Measurements from ENCODE around the gene EPYC. TPM values are rescaled to one million over a fixed set of nuclear protein-coding genes. Genes with fewer than 3 reads are reported as not detected.

EPYC gene
- total and polyA plus RNA-seq, 10 of the 15 experiments (the other 5 are each of a cell fraction or from before 2014, with no cell fraction given) = not detected

GRCh38 chr12:91052026-91052425, 47.3 kb upstream of the EPYC start (continued):
- TF ChIP-seq RELB (IDR thresholded peaks at IDR 0.05; ENCODE audit: low read depth) = no peak
- no peak for TF ChIP-seq IRF4 (IDR thresholded peaks at IDR 0.05; ENCODE audit: low read depth, low read length)
- TF ChIP-seq SMAD1 (IDR thresholded peaks at IDR 0.05; ENCODE audit: low read depth, partially characterized antibody) = no peak

GRCh38 chr12:91044586-91044985, 39.8 kb upstream of the EPYC start:
- Histone ChIP-seq H3K27me3 (replicated peaks in 1 of 2; ENCODE audit: control insufficient read depth in 2 of 2, insufficient read depth in 2 of 2, low read length in 1 of 2) (no peaks in the 10 kb centered on the region; a peak in 1 of 4 replicates), H3K79me2 (ENCODE audit: control insufficient read depth, insufficient read depth, low read length) (no peaks in the 10 kb centered on the region), H3K36me3 (ENCODE audit: control insufficient read depth in 2 of 2, insufficient read depth in 2 of 2, low read length in 1 of 2) (no peaks in the 10 kb centered on the region), H3K27ac (ENCODE audit: control insufficient read depth, insufficient read depth) (no peak overlapping the region), H3K9me3 (replicated peaks; ENCODE audit: control insufficient read depth, insufficient read depth, low read length) (no peaks in the 10 kb centered on the region), H3K9ac (ENCODE audit: control insufficient read depth, insufficient read depth, low read length) (no peak overlapping the region), H4K20me1 (ENCODE audit: control insufficient read depth, insufficient read depth) (no peaks in the 10 kb centered on the region), H3K4me3 (no peak overlapping the region), H2AFZ (ENCODE audit: control insufficient read depth, low read depth, low read length) (no peak overlapping the region), H3K4me1 (ENCODE audit: control insufficient read depth, insufficient read depth, low read length) (no peaks in the 10 kb centered on the region), H3K4me2 (ENCODE audit: control insufficient read depth, insufficient read depth) (no peak overlapping the region)
- intact Hi-C loops (cut with micrococcal nuclease; ENCODE audit: unreplicated experiment) = no loop called here
- CTCF ChIA-PET = no interaction called here
- POLR2A ChIA-PET = no interaction called here
- DNase-seq (ENCODE audit: low read depth, low spot score) (no peak), FAIRE-seq (no peak), ATAC-seq (no peak)
- SMC1A ChIA-PET (ENCODE audit: uncharacterized antibody, unreplicated experiment) = interaction anchor here (1.2 to 1.3 kb wide), 2 partner anchors 10 to 35 kb away, joined by 3 to 4 read pairs; no protein-coding TSS in a partner anchor
- RAD21 ChIA-PET (ENCODE audit: unreplicated experiment) = no interaction called here
- BruUV-seq (replicated peaks) = no TSS peak
- in situ Hi-C loops (cut with MboI) = no loop called here
- WGBS (ENCODE audit: insufficient coverage, insufficient replicate concordance, low lambda C conversion rate, missing lambda C conversion rate) = 25% methylated on average over 2 of the region's 2 CpGs
- TF ChIP-seq E2F8 (IDR thresholded peaks at IDR 0.05; ENCODE audit: low read depth, partially characterized antibody) (no peak), SREBF1 (IDR thresholded peaks at IDR 0.05; ENCODE audit: low read length) (no peak), PKNOX1 (IDR thresholded peaks at IDR 0.05) (no peak), REST (IDR thresholded peaks at IDR 0.05; ENCODE audit: low read depth, low read length) (no peak), CTCF (IDR thresholded peaks at IDR 0.05 in 2 of 3, conservative IDR thresholded peaks at IDR 0.05 in 1 of 3; ENCODE audit: control insufficient read depth in 2 of 3, extremely low read depth in 1 of 3, insufficient read depth in 1 of 3, low read depth in 3 of 3, low read length in 3 of 3) (no peak), SIX5 (IDR thresholded peaks at IDR 0.05; ENCODE audit: low read depth, low read length, severe bottlenecking) (no peak), HDGF (IDR thresholded peaks at IDR 0.05) (no peak), GABPA (IDR thresholded peaks at IDR 0.05; ENCODE audit: low read depth) (no peak)
